Colonic mucosa (tissue), 4 donors: ENCODE measurements around the gene FLOT1. TPM values are rescaled to one million over a fixed set of nuclear protein-coding genes. Genes with fewer than 3 reads are reported as not detected.
"Not testable (repeated sequence)": the region's sequence is repeated elsewhere in the genome, so short reads cannot be mapped to it uniquely, and the experiment has no call there.

ENCODE experiments used
- DNase-seq: peaks from one replicate; pipeline ENCODE4 v3.0.0-alpha.2; 2020
- H3K27ac ChIP-seq: fragments of 200-600 bp; one replicate; pipeline ENCODE4 v1.8.0; 2021
- H3K27me3 ChIP-seq: fragments of 200-600 bp; one replicate; pipeline ENCODE4 v1.8.0; 2021
- H3K36me3 ChIP-seq: fragments of 200-600 bp; one replicate; pipeline ENCODE4 v1.8.0; 2021
- H3K4me1 ChIP-seq: fragments of 200-600 bp; one replicate; pipeline ENCODE4 v1.8.0; 2021; ENCODE audit warnings: mild to moderate bottlenecking
- H3K4me3 ChIP-seq: fragments of 200-600 bp; one replicate; pipeline ENCODE4 v1.8.0; 2021
- H3K9ac ChIP-seq, 2 donors: one replicate each; pipeline ENCODE4 v1.7.0; 2013; ENCODE audit warnings: control low read depth in 2 of 2, low read depth in 2 of 2, low read length in 2 of 2
- H3K9me3 ChIP-seq: fragments of 200-600 bp; one replicate; pipeline ENCODE4 v1.8.0; 2021
- CTCF ChIP-seq: fragments of 200-600 bp; IDR thresholded peaks from one replicate; pipeline ENCODE4 v1.8.0; 2022; ENCODE audit warnings: antibody characterized with exemption, mild to moderate bottlenecking
- intact Hi-C: fragments of 100-400 bp; cut with DNase I; formaldehyde crosslinking; loops from one replicate; pipeline ENCODE4 v1.14.1; 2022
- total RNA-seq, 2 donors: library from RNA; stranded (reverse); fragmentation: NEBNext Ultra II Directional in 1 of 2; extraction: Animal tissue kit (Norgen Biotek cat#: 25700) in 1 of 2; gene quantifications; one replicate each; pipeline ENCODE4 v1.2.1, GENCODE V29; 2021
- donor health status: healthy.
- donor health status: DM: no; HTN: no; CAD: no.
- donor health status: DM: no; HTN: no; CAD: no.

Gene FLOT1
- total RNA-seq, 2 donors from 2014 or later = 130 to 158 TPM

DNA sequence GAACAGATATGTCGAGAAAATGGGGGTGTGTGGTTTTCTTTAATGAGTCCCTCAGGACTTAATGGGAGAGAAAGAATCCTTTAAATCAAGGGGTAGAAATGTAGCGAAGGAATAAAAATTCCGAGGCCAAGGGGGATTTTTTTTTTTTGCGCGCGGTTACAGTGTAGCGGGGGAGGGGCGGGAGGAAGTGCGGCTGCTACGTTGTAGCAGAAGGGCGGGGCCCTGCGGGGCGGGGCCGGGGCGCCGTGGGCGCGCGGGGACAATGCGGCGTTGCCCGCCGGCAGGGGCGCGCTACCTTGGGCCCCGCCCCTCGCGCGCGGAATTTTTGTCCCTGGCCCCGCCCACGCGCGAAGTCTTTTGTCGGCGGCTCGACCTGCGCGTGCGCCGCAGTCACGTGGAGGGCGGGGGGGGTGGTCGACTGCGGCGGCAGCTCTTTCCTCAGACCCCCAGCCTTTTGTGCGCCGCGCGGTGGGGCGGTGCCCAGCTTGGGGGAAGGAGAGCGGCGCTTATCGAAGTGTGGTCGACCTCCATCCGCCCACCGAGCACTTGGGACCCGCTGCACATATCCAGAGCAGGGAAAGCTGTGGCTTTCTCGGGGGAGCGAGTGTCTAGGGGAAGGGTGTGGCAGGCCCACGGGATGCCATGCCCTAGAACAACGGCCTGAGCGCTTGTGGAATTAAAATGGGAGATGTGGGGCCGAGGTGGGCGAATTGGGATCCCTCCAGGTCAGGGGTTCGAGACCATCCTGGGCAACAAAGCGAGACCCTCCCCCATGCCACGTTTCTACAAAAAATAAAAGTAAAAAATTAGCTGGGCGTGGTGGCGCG is 21.1 kb downstream of the FLOT1 start:
- H3K9me3 ChIP-seq = no peaks in the 10 kb centered on the region
- DNase-seq = peak; percentile 91
- H3K27ac ChIP-seq = peak overlapping the region; percentile 95
- peak overlapping the region; percentile 87 to 89 for H3K9ac ChIP-seq
- peak; percentile 52 for TF ChIP-seq CTCF
- H3K36me3 ChIP-seq = peaks cover 20% of the 10 kb centered on the region
- intact Hi-C loops = loop anchor here (1.0 kb wide), 1 partner anchor 42 kb away; no protein-coding TSS in a partner anchor
- H3K4me1 ChIP-seq = peaks cover 3% of the 10 kb centered on the region
- H3K27me3 ChIP-seq = no peaks in the 10 kb centered on the region
- H3K4me3 ChIP-seq = peak overlapping the region; percentile 80

DNA sequence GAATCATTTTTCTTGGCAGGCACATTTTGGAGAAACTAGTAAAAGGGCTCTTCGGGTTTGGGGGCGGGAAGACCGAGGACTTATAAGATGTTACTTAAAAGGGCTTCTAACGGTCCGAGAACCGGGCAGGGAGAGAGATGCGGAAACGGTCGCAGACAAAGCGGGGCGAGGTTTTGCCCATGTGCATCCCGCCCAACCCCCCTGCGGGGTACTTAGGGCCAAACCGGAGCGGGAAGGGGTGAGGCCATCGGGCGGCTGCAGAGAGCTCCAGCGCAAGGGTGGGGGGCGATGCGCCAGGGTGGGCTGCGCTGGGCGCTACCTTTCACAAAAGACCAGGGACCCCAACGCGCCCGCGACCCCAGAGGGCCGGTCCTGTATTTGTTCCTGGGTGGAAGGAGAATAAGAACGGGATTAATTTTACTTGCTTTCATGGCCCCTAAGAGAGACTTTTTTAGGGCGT is 21.7 kb downstream of the FLOT1 start:
- Histone ChIP-seq H3K9me3 (no peaks in the 10 kb centered on the region), H3K9ac (peak overlapping the region; percentile 80 to 83), H3K27me3 (no peaks in the 10 kb centered on the region), H3K4me1 (peaks cover 7% of the 10 kb centered on the region), H3K27ac (peak overlapping the region; percentile 95), H3K4me3 (peak overlapping the region; percentile 80), H3K36me3 (peaks cover 20% of the 10 kb centered on the region)
- peak; percentile 78 for DNase-seq
- no peak for TF ChIP-seq CTCF
- intact Hi-C loops = no loop called here

GRCh38 chr6:30719791-30720737 is 22.4 kb downstream of the FLOT1 start, which contains the start of gene TUBB:
TSS of gene TUBB (plus strand) at chr6:30720352. CDS start at chr6:30720507, 155 bp downstream.
- intact Hi-C loops = no loop called here

DNA sequence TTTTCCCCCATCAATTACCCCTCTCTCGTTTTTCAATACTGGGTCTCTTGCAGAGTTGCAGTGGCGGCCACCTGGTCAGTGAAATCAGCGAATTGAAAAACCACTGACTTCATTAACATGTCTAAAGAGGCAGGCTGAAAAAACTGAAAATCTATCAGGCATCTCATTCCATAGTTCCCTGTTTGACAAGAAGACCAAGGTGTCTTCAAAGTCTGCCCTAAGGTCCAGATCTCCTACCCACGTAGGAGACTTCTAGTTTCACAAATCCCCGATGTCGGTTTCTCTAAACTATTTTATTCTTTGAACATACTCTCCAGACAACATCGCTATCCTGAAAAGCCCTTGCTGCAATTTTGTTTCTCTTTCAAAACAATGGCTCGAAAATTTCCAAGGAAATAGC is 23.1 kb downstream of the FLOT1 start:
- no peak for DNase-seq
- no peaks in the 10 kb centered on the region for H3K9me3 ChIP-seq
- intact Hi-C loops = no loop called here
- peak overlapping the region; percentile 95 for H3K27ac ChIP-seq
- TF ChIP-seq CTCF = no peak
- H3K36me3 ChIP-seq = peaks cover 15% of the 10 kb centered on the region
- H3K4me1 ChIP-seq = peaks cover 7% of the 10 kb centered on the region
- H3K27me3 ChIP-seq = no peaks in the 10 kb centered on the region
- H3K9ac ChIP-seq = peak overlapping the region; percentile 65 to 80
- peak overlapping the region; percentile 80 for H3K4me3 ChIP-seq

More at GRCh38 chr6:30719791-30720737, 22.4 kb downstream of the FLOT1 start, which contains the start of gene TUBB:
- Histone ChIP-seq H3K4me1 (peaks cover 7% of the 10 kb centered on the region), H3K27ac (peak within 1 kb of the TSS; percentile 95), H3K27me3 (no peaks in the 10 kb centered on the region), H3K4me3 (peak within 1 kb of the TSS; percentile 80), H3K9ac (peak within 1 kb of the TSS; percentile 80 to 83), H3K36me3 (peaks cover 18% of the 10 kb centered on the region), H3K9me3 (no peaks in the 10 kb centered on the region)
- TF ChIP-seq CTCF = no peak
- peak; percentile 97 for DNase-seq

DNA sequence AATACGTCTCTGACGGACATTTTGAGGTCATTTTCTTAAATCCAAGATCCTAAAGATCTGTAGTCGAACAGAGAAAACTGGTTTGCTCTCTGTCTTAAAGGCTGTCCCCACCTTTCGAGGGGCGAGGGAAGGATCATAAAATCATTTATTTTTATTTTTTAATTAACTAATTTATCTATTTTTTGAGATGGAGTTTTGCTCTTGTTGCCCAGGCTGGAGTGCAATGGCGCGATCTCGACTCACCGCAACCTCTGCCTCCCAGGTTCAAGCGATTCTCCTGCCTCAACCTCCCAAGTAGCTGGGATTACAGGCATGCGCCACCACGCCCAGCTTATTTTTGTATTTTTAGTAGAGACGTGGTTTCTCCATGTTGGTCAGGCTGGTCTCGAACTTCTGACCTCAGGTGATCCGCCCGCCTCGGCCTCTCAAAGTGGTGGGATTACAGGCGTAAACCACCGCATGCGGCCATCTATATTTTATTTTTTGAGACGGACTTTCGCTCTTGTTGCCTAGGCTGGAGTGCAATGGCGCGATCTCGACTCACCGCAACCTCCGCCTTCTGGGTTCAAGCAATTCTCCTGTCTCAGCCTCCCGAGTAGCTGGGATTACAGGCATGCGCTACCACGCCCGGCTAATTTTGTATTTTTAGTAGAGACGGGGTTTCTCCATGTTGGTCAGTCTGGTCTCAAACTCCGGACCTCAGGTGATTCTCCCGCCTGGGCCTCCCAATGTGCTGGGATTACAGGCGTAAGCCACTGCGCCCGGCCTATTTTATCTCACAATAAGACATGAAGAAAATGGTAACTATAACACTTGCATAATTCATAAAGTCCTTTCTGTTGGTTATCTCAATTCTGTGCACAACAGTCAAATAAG is 24.4 kb downstream of the FLOT1 start:
- intact Hi-C loops = loop anchor here (2.0 kb wide), 1 partner anchor 27 kb away; the partner anchor contains the start of gene NRM
- Histone ChIP-seq H3K4me3 (peak overlapping the region; percentile 56), H3K9ac (peak overlapping the region in 1 of 2 donors; percentile 83), H3K27ac (peak overlapping the region; percentile 88)
- H3K9me3 ChIP-seq, DNase-seq, H3K27me3 ChIP-seq, H3K36me3 ChIP-seq, H3K4me1 ChIP-seq: not testable (repeated sequence)
